Heart left ventricle (tissue), 13 donors: Measurements from ENCODE around the gene KANSL1.

Source experiments
- POLR2A ChIP-seq, 2 donors: fragments of 450-650 bp; IDR thresholded peaks; one replicate each; pipeline ENCODE4 v1.6.1; 2017; ENCODE audit warnings: antibody characterized with exemption in 2 of 2, mild to moderate bottlenecking in 2 of 2, moderate library complexity in 2 of 2
- TF ChIP-seq, protein P1 (sequence below), 12 donors: fragments of 200-600 bp; sonication (generic) in 4 of 12; IDR thresholded peaks; one replicate each; pipeline versions ENCODE4 v1.5.0 to v1.8.0; 2018 to 2022; ENCODE audit warnings: antibody characterized with exemption in 12 of 12, mild to moderate bottlenecking in 5 of 12
- donor health status: ischemic (EF 13 %, LVEDD 7.1; RV severe dilation, severe dysfunction).
- donor health status: DM: no; HTN: yes; CAD: no.
- donor health status: DM: no; HTN: no; CAD: no.
- donor health status: ischemic (EF 25% LVEDD 6.9; RV normal size, moderate dysfunction).
- donor health status: ischemic (EF 25% LVEDD 5.7; RV mildly dilated, moderate dysfunction).
- donor health status: ischemic (EF 35%, LVEDD 5.7; RV mildly dilated, moderate dysfunction).
- donor health status: nonischemic (EF 11% LVEDD 7.7; RV severe dilation, severe dysfunction).
- donor health status: DM: yes; HTN: yes; CAD: no.
- donor health status: PGD.
- donor health status: ischemic (EF 29% LVEDD 5.4; RV normal size, mild dysfunction).
- donor health status: nonischemic (EF 23%, LVEDD 6.1; RV moderate dilation, normal function).

DNA sequence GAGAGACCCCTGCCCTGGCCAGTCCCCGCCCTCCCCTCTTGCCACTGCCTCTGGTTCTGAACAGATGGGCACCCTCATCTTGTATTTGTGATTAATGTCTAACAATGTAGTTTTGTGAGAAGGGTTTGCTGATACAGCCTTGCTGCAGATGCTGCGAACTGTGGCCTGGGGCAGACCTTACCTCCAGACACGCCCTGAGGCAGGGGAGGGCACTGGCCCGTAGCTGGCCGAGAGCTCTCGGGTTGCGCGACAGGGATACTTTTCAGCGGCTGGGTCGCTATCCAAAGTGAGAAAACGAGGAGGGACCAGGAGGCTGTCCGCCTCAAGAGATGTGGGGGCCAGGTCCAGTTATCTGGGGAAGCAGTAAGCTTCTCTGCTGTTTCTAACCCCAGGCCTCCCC is 172.2 kb downstream of the KANSL1 start:
- TF ChIP-seq, protein P1, sequence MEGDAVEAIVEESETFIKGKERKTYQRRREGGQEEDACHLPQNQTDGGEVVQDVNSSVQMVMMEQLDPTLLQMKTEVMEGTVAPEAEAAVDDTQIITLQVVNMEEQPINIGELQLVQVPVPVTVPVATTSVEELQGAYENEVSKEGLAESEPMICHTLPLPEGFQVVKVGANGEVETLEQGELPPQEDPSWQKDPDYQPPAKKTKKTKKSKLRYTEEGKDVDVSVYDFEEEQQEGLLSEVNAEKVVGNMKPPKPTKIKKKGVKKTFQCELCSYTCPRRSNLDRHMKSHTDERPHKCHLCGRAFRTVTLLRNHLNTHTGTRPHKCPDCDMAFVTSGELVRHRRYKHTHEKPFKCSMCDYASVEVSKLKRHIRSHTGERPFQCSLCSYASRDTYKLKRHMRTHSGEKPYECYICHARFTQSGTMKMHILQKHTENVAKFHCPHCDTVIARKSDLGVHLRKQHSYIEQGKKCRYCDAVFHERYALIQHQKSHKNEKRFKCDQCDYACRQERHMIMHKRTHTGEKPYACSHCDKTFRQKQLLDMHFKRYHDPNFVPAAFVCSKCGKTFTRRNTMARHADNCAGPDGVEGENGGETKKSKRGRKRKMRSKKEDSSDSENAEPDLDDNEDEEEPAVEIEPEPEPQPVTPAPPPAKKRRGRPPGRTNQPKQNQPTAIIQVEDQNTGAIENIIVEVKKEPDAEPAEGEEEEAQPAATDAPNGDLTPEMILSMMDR (IDR thresholded peaks at IDR 0.05) = no peak
- TF ChIP-seq POLR2A (IDR thresholded peaks at IDR 0.05) = no peak
